Esophagus (tissue), 2 donors: ENCODE results near the gene ERBB2. TPM values are rescaled to one million over a fixed set of nuclear protein-coding genes. Genes with fewer than 3 reads are reported as not detected.

Source experiments
- H3K27ac ChIP-seq, 2 donors: one replicate each; pipeline ENCODE4 v1.5.1; 2013; ENCODE audit warnings: low read depth in 2 of 2, mild to moderate bottlenecking in 2 of 2, inconsistent platforms in 1 of 2, low read length in 1 of 2, moderate library complexity in 1 of 2
- H3K27me3 ChIP-seq, 2 donors: one replicate each; pipeline ENCODE4 v1.6.1; 2013; ENCODE audit warnings: low read length in 2 of 2, control low read depth in 1 of 2, mild to moderate bottlenecking in 1 of 2; ENCODE audit not compliant: insufficient read depth in 2 of 2, control insufficient read depth in 1 of 2
- H3K36me3 ChIP-seq, 2 donors: one replicate each; pipeline ENCODE4 v1.6.1; 2013; ENCODE audit warnings: low read length in 1 of 2; ENCODE audit not compliant: control insufficient read depth in 2 of 2, insufficient read depth in 2 of 2
- H3K4me1 ChIP-seq, 2 donors: one replicate each; pipeline ENCODE4 v1.6.1; 2013; ENCODE audit warnings: low read length in 1 of 2; ENCODE audit not compliant: control insufficient read depth in 2 of 2, insufficient read depth in 2 of 2
- H3K4me3 ChIP-seq, 2 donors: one replicate each; pipeline ENCODE4 v1.5.1; 2013; ENCODE audit warnings: low read length in 2 of 2, mild to moderate bottlenecking in 2 of 2, low read depth in 1 of 2, moderate library complexity in 1 of 2
- H3K9me3 ChIP-seq, 2 donors: one replicate each; pipeline ENCODE4 v1.6.1; 2013; ENCODE audit warnings: mild to moderate bottlenecking in 2 of 2, low read depth in 1 of 2, low read length in 1 of 2, moderate library complexity in 1 of 2; ENCODE audit not compliant: control insufficient read depth in 2 of 2, insufficient read depth in 1 of 2
- WGBS, 2 donors: extraction: QIAGEN DNeasy Blood & Tissue Kit; methylation state at CpG; one replicate each; pipeline ENCODE4 v1.1.7; 2013; 5-methylcytosine and 5-hydroxymethylcytosine counted together
- polyA plus RNA-seq, 2 donors: library from polyadenylated mRNA; stranded (reverse); fragments of 200-250 nt; gene quantifications; one replicate each; pipeline ENCODE4 v1.2.3, GENCODE V29; 2013
- donor health status: healthy with polysubstance abuse.
- donor health status: Bipolar disorder and iron deficiency.

Gene ERBB2
- polyA plus RNA-seq, 2 donors, result 68.4 to 98.1 TPM

DNA sequence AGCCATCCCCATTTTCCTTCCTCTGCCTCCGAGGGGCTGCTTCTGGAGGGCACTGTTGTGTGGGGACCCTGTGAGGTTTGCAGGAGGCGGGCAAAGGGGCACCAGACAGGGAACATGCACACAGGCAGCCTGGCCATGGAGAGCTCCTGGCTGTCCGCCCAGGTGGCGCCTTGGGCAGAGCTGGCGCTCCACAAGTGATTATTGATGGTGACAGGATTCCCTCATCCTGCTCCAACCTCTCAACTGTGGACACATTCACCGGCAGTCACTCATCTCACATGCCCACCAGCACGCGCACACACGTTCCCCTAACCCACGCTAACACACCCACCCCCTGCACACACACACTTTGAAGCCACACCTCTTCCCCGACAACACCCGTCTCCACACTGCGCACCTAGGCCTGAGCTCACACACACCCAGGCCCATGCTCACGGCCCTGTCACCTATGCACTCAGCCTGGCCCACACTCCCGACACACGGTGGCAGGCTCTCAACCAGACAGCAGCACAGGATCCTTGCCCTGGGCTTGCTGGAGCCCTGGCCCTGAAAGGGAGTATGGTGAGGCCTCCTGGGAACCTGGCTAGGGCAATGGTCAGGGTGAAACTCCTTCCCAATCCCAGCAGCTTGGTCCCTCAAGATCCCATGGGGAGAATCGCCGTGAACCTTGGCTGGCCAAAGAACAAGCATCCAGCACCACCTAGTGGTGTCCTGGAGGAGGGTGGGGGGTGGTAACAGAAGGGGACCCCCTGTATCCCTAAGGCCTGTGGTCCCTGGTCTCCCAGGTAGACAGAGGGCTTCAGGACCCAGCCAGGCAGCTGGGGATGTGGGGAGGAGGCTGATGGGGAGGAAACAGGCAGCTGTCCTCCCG is 28.0 kb upstream of the ERBB2 start:
- H3K27me3 ChIP-seq, result no peaks in the 10 kb centered on the region
- H3K27ac ChIP-seq, result peak overlapping the region in 1 of 2 donors; percentile 60
- H3K4me1 ChIP-seq, result peaks cover 6 to 42% of the 10 kb centered on the region in 2 donors
- 39 to 42% methylated on average over 19 of the region's 19 CpGs for WGBS, 2 donors
- H3K9me3 ChIP-seq, result no peaks in the 10 kb centered on the region
- no peak overlapping the region for H3K4me3 ChIP-seq
- H3K36me3 ChIP-seq, result peaks cover 0 to 4% of the 10 kb centered on the region in 2 donors

DNA sequence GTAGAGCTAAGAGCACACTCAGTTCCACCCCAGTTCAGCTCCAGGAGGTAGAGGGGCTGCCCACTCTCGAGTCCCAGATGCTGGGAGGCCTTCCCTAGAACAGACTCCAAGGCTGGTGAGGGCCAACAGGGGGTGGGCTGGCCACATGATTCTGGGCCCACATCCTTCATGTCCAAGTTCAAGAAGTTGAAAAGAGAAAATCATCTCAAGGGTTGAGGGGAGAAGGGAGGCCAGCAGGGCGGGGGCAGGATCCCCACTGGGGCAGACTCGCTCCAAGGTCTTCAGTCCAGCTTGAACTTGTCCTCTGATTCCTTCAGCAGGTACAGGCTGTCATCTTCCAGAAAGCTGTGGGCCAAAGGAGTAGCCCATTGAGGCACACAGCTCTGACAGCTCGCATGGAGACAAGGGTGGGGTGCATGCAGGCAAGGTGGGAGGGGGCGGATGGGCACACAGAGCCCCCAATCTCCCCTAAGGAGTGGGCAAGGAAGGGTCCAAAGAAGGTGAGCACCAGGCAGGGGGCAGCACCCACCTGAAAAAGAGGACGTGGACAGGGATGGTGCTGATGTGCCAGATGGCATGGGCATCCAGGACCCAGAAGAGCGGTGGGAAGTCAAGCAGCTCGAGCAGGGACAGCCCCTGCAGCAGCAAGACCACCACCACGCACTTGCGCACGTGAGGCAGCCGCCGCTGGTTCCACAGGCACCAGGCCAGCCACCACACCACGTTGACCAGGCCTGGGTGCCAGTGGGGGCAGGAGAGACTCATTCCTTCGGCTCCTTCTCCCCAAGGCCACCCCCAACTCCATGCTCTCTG is 27.1 kb upstream of the ERBB2 start:
- Histone ChIP-seq H3K4me1 (peaks cover 9 to 41% of the 10 kb centered on the region in 2 donors), H3K9me3 (no peaks in the 10 kb centered on the region), H3K4me3 (no peak overlapping the region), H3K27ac (peak overlapping the region in 1 of 2 donors; percentile 60), H3K36me3 (peaks cover 0 to 7% of the 10 kb centered on the region in 2 donors), H3K27me3 (no peaks in the 10 kb centered on the region)
- WGBS, 2 donors, result 82 to 87% methylated on average over 14 to 15 of the region's 15 CpGs

DNA sequence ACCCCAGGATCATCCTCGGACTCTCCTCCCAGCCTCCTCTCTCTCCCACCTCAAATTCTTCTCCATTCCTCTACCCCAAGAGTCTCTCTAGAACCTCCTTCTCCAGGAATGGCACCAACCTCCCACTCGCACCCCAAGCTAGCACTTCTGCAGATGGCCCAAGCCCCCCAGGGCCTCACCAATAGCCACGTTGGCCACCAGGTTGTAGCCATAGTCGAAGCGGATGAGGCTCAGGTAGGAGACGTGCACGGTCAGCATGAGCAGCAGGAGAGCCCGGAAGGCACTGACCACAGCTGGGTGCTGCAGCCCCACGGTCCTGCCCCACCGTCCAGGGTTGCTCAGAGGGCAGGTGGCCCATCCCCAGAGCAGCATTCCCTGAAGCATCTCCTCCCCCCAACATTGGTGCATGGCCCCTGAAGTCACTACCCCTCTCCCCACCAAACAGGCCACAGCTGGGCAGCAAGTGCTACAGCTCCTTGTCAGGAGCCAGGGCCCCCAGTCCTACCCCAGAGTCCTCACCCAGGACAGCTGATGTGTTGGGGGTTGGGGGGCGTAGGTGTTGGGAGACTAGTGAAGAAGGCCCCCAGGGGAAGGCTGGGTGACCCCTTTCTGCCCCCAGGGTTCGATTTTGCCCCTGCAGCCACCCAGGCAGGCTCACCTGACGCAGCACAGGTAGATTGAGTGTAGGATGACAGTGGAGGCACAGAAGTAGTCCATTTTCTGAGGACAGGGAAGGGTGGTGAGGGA is 26.4 kb upstream of the ERBB2 start:
- 76 to 78% methylated on average over 13 of the region's 13 CpGs for WGBS, 2 donors
- Histone ChIP-seq H3K27ac (peak overlapping the region in 1 of 2 donors; percentile 93), H3K4me1 (peaks cover 5 to 42% of the 10 kb centered on the region in 2 donors)

DNA sequence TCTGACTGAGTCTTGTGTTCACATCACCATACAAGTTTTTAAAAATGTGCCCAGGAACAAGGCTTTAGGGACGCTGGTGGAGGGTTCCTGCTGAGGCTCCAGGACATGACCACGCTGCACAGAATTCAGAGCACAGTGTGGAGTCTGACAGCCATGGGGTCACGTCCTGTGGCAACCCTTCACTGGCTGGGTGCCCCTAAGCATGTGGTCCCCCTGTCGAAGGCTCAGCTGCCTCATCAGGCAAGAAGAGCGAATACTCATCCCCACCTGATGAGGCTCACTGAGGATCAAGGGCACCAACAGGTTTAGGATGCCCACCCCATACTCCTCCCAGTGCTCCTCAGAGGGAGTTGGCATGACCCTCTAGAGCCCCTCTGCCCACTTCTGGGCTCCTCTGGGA is 25.7 kb upstream of the ERBB2 start:
- H3K4me3 ChIP-seq, result no peak overlapping the region
- H3K9me3 ChIP-seq, result no peaks in the 10 kb centered on the region
- WGBS, 2 donors, result 76 to 78% methylated on average over 5 of the region's 5 CpGs
- H3K27me3 ChIP-seq, result no peaks in the 10 kb centered on the region
- peaks cover 0 to 10% of the 10 kb centered on the region in 2 donors for H3K36me3 ChIP-seq
- peaks cover 5 to 42% of the 10 kb centered on the region in 2 donors for H3K4me1 ChIP-seq
- H3K27ac ChIP-seq, result peak overlapping the region in 1 of 2 donors; percentile 93

More for the DNA sequence above, 26.4 kb upstream of the ERBB2 start:
- Histone ChIP-seq H3K27me3 (no peaks in the 10 kb centered on the region), H3K4me3 (no peak overlapping the region), H3K9me3 (no peaks in the 10 kb centered on the region), H3K36me3 (peaks cover 0 to 10% of the 10 kb centered on the region in 2 donors)

DNA sequence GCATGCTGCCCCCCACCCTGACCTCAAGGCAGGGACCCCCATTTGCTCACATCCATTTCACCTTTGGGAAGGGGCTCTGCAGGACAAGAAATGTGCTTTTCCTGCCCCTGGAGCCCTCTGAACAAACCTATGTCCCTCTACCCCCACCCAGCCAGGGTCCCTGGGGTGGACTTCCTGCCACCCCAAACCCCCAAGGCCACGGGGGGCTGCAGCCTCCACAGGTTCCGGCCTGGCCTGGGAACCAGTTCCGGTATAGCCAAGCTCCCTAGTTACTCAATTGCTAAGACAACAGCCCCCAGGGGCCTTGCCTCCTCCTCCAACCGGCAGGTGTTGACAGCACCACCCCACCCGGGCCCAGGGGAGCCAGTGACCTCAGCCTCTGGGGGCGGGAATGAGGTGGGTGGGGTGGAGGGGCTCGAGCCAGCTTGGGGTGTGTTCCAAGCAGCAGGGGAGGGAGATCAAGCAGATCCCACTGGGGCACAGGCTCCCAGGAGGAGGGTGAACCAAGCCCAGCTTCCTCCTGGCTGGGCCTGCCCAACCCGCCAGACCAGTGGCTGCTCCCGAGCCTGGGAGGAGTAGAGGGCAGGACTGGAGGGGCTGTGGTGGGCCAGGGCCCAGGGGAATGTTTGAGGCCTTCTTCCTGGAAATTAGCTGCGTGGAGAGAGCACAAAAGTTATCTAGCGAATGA is 25.0 kb upstream of the ERBB2 start:
- 33 to 42% methylated on average over 11 of the region's 11 CpGs for WGBS, 2 donors
- Histone ChIP-seq H3K4me3 (no peak overlapping the region), H3K27me3 (no peaks in the 10 kb centered on the region), H3K4me1 (peaks cover 5 to 43% of the 10 kb centered on the region in 2 donors), H3K9me3 (no peaks in the 10 kb centered on the region), H3K27ac (peak overlapping the region; percentile 91 to 93), H3K36me3 (peaks cover 0 to 10% of the 10 kb centered on the region in 2 donors)

DNA sequence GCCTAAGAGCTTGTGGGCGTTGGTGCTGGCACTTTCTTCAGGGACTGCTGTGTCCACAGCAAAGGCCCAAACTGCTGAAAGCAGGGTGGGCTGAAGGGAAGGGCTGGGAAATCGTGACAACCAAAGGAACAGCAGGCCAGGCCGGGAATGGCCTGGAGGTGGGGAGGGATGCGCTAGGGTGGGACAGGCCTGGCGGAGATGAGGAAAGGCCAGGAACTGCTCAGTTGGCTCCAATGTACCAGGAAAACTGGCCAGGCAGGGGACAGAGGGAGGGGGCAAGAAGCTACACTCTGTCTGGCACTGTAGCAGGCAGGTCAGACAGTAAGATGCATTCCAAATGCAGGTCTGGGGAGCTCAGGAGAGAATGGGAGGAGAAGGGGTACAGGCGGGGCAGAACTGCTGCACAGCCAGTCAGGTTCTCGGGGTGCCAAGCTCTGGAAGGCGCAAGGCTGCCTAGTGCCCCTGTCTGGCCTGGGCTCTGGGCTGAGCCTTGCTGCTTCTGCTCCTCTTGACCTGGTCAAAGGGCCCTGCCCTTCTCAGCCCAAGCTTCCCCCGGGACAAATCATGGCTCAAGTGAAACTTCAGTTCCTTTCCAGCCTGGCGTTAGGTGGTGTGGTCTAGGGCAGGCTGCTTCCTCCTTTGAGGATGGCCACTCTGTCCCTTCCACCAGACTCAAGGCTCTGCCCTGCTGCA is 24.3 kb upstream of the ERBB2 start:
- 60 to 64% methylated on average over 10 of the region's 10 CpGs for WGBS, 2 donors
- H3K27ac ChIP-seq, result peak overlapping the region; percentile 91 to 93
- H3K4me3 ChIP-seq, result no peak overlapping the region
- no peaks in the 10 kb centered on the region for H3K27me3 ChIP-seq
- H3K36me3 ChIP-seq, result peaks cover 0 to 10% of the 10 kb centered on the region in 2 donors
- no peaks in the 10 kb centered on the region for H3K9me3 ChIP-seq
- H3K4me1 ChIP-seq, result peaks cover 5 to 45% of the 10 kb centered on the region in 2 donors

DNA sequence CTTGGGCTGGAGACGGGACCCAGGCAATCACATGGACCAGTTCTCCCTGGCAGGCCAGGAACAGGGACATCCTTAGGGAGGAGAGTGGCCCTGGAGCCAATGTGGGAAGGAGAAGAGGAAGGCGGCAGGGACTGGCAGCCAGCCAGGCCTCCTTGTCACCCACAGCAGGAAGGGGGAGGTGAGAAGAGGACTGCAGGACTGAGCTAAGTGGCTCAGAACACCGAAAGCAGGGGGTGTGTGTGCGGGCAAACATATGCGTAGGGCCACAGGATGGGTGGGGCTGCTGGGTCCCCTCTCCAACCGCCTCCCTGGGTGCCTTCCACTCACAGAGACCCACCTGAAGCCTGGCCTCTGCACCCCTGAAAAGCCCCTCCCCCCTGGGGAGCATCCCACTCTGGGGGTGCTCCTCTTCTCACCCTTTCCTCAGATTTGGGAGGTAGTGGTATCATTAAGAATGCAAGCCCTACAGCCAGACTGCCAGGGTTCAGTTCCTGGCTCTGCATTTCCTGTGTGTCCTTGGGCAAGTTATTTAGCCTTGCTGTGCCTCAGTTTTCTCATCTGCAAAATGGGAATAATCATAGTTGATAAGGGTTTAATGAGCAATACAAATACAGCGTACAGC is 23.6 kb upstream of the ERBB2 start:
- WGBS, 2 donors, result 37 to 52% methylated on average over 7 of the region's 7 CpGs
- H3K4me1 ChIP-seq, result peaks cover 5 to 45% of the 10 kb centered on the region in 2 donors

DNA sequence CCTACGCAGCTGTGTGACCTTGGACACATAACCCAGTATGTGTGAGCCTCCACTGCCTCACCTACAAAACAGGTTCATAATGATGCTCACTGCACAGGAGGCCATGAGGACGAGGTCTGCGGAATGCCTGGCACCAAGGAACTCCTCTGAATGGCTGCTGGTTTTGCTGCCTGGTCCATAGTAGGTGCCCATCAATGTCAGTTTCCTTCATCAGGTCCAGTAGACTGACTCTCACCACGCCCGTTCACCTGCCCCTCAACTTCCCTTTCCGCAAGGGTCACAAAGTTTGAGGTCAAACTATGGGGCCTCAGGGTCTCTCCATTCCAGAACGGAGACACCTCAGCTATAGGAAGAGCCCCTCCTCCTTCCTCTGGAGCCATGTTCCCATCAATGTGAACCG is 22.8 kb upstream of the ERBB2 start:
- Histone ChIP-seq H3K9me3 (no peaks in the 10 kb centered on the region), H3K27me3 (no peaks in the 10 kb centered on the region), H3K36me3 (peaks cover 0 to 10% of the 10 kb centered on the region in 2 donors), H3K4me1 (peaks cover 5 to 39% of the 10 kb centered on the region in 2 donors), H3K27ac (peak overlapping the region in 1 of 2 donors; percentile 93), H3K4me3 (no peak overlapping the region)
- 75 to 86% methylated on average over 8 of the region's 8 CpGs for WGBS, 2 donors

More for the DNA sequence above, 23.6 kb upstream of the ERBB2 start:
- no peak overlapping the region for H3K4me3 ChIP-seq
- H3K36me3 ChIP-seq, result peaks cover 0 to 10% of the 10 kb centered on the region in 2 donors
- no peaks in the 10 kb centered on the region for H3K27me3 ChIP-seq
- peak overlapping the region; percentile 91 to 93 for H3K27ac ChIP-seq
- H3K9me3 ChIP-seq, result no peaks in the 10 kb centered on the region
